ENCODE measurements around the gene OTOS.

OTOS gene

GRCh38 chr2:240114233-240114632 lies 26.2 kb downstream of the OTOS start:
- H3K27ac ChIP-seq, result no peak overlapping the region
- H3K9ac ChIP-seq, result no peak overlapping the region
- TF ChIP-seq CTCF (IDR thresholded peaks at IDR 0.05), result no peak
- no peaks in the 10 kb centered on the region for H3K9me3 ChIP-seq (ENCODE audit: control insufficient read depth, low read length)
- no peak overlapping the region for H3K4me2 ChIP-seq (ENCODE audit: low read length)
- H3K27me3 ChIP-seq (ENCODE audit: control insufficient read depth, insufficient read depth, low read length), result no peaks in the 10 kb centered on the region
- no peak overlapping the region for H3K4me3 ChIP-seq (ENCODE audit: low read depth, low read length)
- no peaks in the 10 kb centered on the region for H3K79me2 ChIP-seq
- H3K4me1 ChIP-seq, result no peaks in the 10 kb centered on the region
- no peaks in the 10 kb centered on the region for H3K36me3 ChIP-seq (ENCODE audit: control insufficient read depth, insufficient read depth, low read length)
- no peak overlapping the region for H2AFZ ChIP-seq

- no peak overlapping the region for H3K9ac ChIP-seq
- no peak overlapping the region for H2AFZ ChIP-seq
- H3K36me3 ChIP-seq (ENCODE audit: control insufficient read depth, insufficient read depth, low read length), result no peaks in the 10 kb centered on the region
- TF ChIP-seq CTCF (IDR thresholded peaks at IDR 0.05), result no peak
- H3K79me2 ChIP-seq, result no peaks in the 10 kb centered on the region
- no peak overlapping the region for H3K4me2 ChIP-seq (ENCODE audit: low read length)
- no peak overlapping the region for H3K4me3 ChIP-seq (ENCODE audit: low read depth, low read length)
- no peaks in the 10 kb centered on the region for H3K9me3 ChIP-seq (ENCODE audit: control insufficient read depth, low read length)
- no peaks in the 10 kb centered on the region for H3K4me1 ChIP-seq
- no peaks in the 10 kb centered on the region for H3K27me3 ChIP-seq (ENCODE audit: control insufficient read depth, insufficient read depth, low read length)
- H3K27ac ChIP-seq, result no peak overlapping the region
Observed at GRCh38 chr2:240112914-240113690, 27.4 kb downstream of the OTOS start.

- Histone ChIP-seq H3K79me2 (no peaks in the 10 kb centered on the region), H3K9ac (no peak overlapping the region), H3K4me2 (ENCODE audit: low read length) (no peak overlapping the region), H3K4me3 (ENCODE audit: low read depth, low read length) (no peak overlapping the region), H3K4me1 (no peaks in the 10 kb centered on the region), H3K27me3 (ENCODE audit: control insufficient read depth, insufficient read depth, low read length) (no peaks in the 10 kb centered on the region), H3K9me3 (ENCODE audit: control insufficient read depth, low read length) (no peaks in the 10 kb centered on the region), H2AFZ (no peak overlapping the region), H3K36me3 (ENCODE audit: control insufficient read depth, insufficient read depth, low read length) (no peaks in the 10 kb centered on the region), H3K27ac (no peak overlapping the region)
- no peak for TF ChIP-seq CTCF (IDR thresholded peaks at IDR 0.05)
Observed at GRCh38 chr2:240111253-240111652, 29.2 kb downstream of the OTOS start.

- Histone ChIP-seq H3K4me1 (no peaks in the 10 kb centered on the region), H3K9me3 (ENCODE audit: control insufficient read depth, low read length) (no peaks in the 10 kb centered on the region), H3K4me2 (ENCODE audit: low read length) (no peak overlapping the region), H3K4me3 (ENCODE audit: low read depth, low read length) (no peak overlapping the region), H3K79me2 (no peaks in the 10 kb centered on the region), H2AFZ (no peak overlapping the region), H3K9ac (no peak overlapping the region), H3K36me3 (ENCODE audit: control insufficient read depth, insufficient read depth, low read length) (no peaks in the 10 kb centered on the region), H3K27ac (no peak overlapping the region), H3K27me3 (ENCODE audit: control insufficient read depth, insufficient read depth, low read length) (no peaks in the 10 kb centered on the region)
- no peak for TF ChIP-seq CTCF (IDR thresholded peaks at IDR 0.05)
Observed at GRCh38 chr2:240109386-240109785, 31.1 kb downstream of the OTOS start.

GRCh38 chr2:240107477-240107796 lies 33.0 kb downstream of the OTOS start:
- Histone ChIP-seq H3K4me1 (no peaks in the 10 kb centered on the region), H2AFZ (no peak overlapping the region), H3K79me2 (no peaks in the 10 kb centered on the region), H3K27me3 (ENCODE audit: control insufficient read depth, insufficient read depth, low read length) (no peaks in the 10 kb centered on the region), H3K36me3 (ENCODE audit: control insufficient read depth, insufficient read depth, low read length) (no peaks in the 10 kb centered on the region), H3K4me2 (ENCODE audit: low read length) (no peak overlapping the region), H3K9me3 (ENCODE audit: control insufficient read depth, low read length) (no peaks in the 10 kb centered on the region), H3K9ac (no peak overlapping the region), H3K4me3 (ENCODE audit: low read depth, low read length) (no peak overlapping the region), H3K27ac (no peak overlapping the region)
- no peak for TF ChIP-seq CTCF (IDR thresholded peaks at IDR 0.05)
